ENCODE data around the gene TPSB2. TPM values are rescaled to one million over a fixed set of nuclear protein-coding genes. Genes with fewer than 3 reads are reported as not detected.

TPSB2 gene
- total and polyA plus RNA-seq, 2 experiments from 2014 or later = not detected

- Histone ChIP-seq H3K4me3 (no peak overlapping the region), H3F3A (ENCODE audit: insufficient read depth) (no peaks in the 10 kb centered on the region), H2AFZ (no peak overlapping the region), H3K4me1 (ENCODE audit: insufficient read depth) (no peaks in the 10 kb centered on the region), H3K79me2 (ENCODE audit: insufficient read depth) (no peaks in the 10 kb centered on the region), H3K27me3 (replicated peaks; ENCODE audit: insufficient read depth) (peaks cover 6% of the 10 kb centered on the region; the same call in 1 of the 2 replicates), H3K27ac (no peak overlapping the region), H3K4me2 (ENCODE audit: unreplicated experiment) (no peak overlapping the region), H4K20me1 (ENCODE audit: insufficient read depth) (no peaks in the 10 kb centered on the region), H3K9me3 (ENCODE audit: low read depth) (no peaks in the 10 kb centered on the region), H3K36me3 (ENCODE audit: low read depth) (no peaks in the 10 kb centered on the region), H3K9ac (no peak overlapping the region), H3K9me2 (ENCODE audit: insufficient read depth) (no peaks in the 10 kb centered on the region)
- in situ Hi-C loops (cut with MboI) = no loop called here
- no peak for DNase-seq
- TF ChIP-seq EZH2phosphoT487 (IDR thresholded peaks at IDR 0.05; ENCODE audit: insufficient read depth, low read depth) (no peak), EZH2 (IDR thresholded peaks at IDR 0.05; ENCODE audit: insufficient read depth, poor library complexity, severe bottlenecking) (no peak)
- 51 to 59% methylated on average over 17 to 19 of the region's 19 CpGs for whole genome bisulfite sequencing, 2 experiments (ENCODE audit: low coverage in 1 of 2, low lambda C conversion rate in 2 of 2, missing lambda C conversion rate in 2 of 2)
Measured at GRCh38 chr16:1265826-1266225, 35.8 kb upstream of the TPSB2 start.

GRCh38 chr16:1265090-1265630 lies 35.2 kb upstream of the TPSB2 start:
- Histone ChIP-seq H3K9ac (no peak overlapping the region), H2AFZ (no peak overlapping the region), H3F3A (ENCODE audit: insufficient read depth) (no peaks in the 10 kb centered on the region), H3K4me3 (no peak overlapping the region), H3K27me3 (replicated peaks; ENCODE audit: insufficient read depth) (peaks cover 11% of the 10 kb centered on the region), H3K36me3 (ENCODE audit: low read depth) (no peaks in the 10 kb centered on the region), H3K4me1 (ENCODE audit: insufficient read depth) (no peaks in the 10 kb centered on the region), H3K79me2 (ENCODE audit: insufficient read depth) (no peaks in the 10 kb centered on the region), H4K20me1 (ENCODE audit: insufficient read depth) (no peaks in the 10 kb centered on the region), H3K27ac (no peak overlapping the region), H3K4me2 (ENCODE audit: unreplicated experiment) (no peak overlapping the region), H3K9me2 (ENCODE audit: insufficient read depth) (no peaks in the 10 kb centered on the region), H3K9me3 (ENCODE audit: low read depth) (no peaks in the 10 kb centered on the region)
- no peak for DNase-seq
- WGBS, 2 experiments (ENCODE audit: low coverage in 1 of 2, low lambda C conversion rate in 2 of 2, missing lambda C conversion rate in 2 of 2) = 41 to 58% methylated on average over 9 to 13 of the region's 13 CpGs
- in situ Hi-C loops (cut with MboI) = no loop called here
- TF ChIP-seq EZH2phosphoT487 (IDR thresholded peaks at IDR 0.05; ENCODE audit: insufficient read depth, low read depth) (no peak), EZH2 (IDR thresholded peaks at IDR 0.05; ENCODE audit: insufficient read depth, poor library complexity, severe bottlenecking) (no peak)

GRCh38 chr16:1264345-1265089 lies 34.5 kb upstream of the TPSB2 start:
- H3K79me2 ChIP-seq (ENCODE audit: insufficient read depth) = no peaks in the 10 kb centered on the region
- WGBS, 2 experiments (ENCODE audit: low coverage in 1 of 2, low lambda C conversion rate in 2 of 2, missing lambda C conversion rate in 2 of 2) = 71 to 85% methylated on average over 10 to 16 of the region's 16 CpGs

GRCh38 chr16:1263591-1264344 lies 33.8 kb upstream of the TPSB2 start:
- Histone ChIP-seq H3K9ac (no peak overlapping the region), H3K9me3 (ENCODE audit: low read depth) (no peaks in the 10 kb centered on the region), H3K36me3 (ENCODE audit: low read depth) (no peaks in the 10 kb centered on the region), H3K4me2 (ENCODE audit: unreplicated experiment) (no peak overlapping the region), H3K4me3 (no peak overlapping the region), H4K20me1 (ENCODE audit: insufficient read depth) (no peaks in the 10 kb centered on the region), H3K27me3 (replicated peaks; ENCODE audit: insufficient read depth) (peaks cover 21% of the 10 kb centered on the region), H3F3A (ENCODE audit: insufficient read depth) (no peaks in the 10 kb centered on the region), H3K79me2 (ENCODE audit: insufficient read depth) (no peaks in the 10 kb centered on the region), H3K27ac (no peak overlapping the region), H3K9me2 (ENCODE audit: insufficient read depth) (no peaks in the 10 kb centered on the region), H3K4me1 (ENCODE audit: insufficient read depth) (no peaks in the 10 kb centered on the region), H2AFZ (no peak overlapping the region)
- in situ Hi-C loops (cut with MboI) = no loop called here
- no peak for TF ChIP-seq EZH2 (IDR thresholded peaks at IDR 0.05; ENCODE audit: insufficient read depth, poor library complexity, severe bottlenecking)
- no peak for TF ChIP-seq EZH2phosphoT487 (IDR thresholded peaks at IDR 0.05; ENCODE audit: insufficient read depth, low read depth)
- DNase-seq = no peak
- WGBS, 2 experiments (ENCODE audit: low coverage in 1 of 2, low lambda C conversion rate in 2 of 2, missing lambda C conversion rate in 2 of 2) = 54 to 56% methylated on average over 14 to 15 of the region's 15 CpGs

More at GRCh38 chr16:1264345-1265089, 34.5 kb upstream of the TPSB2 start:
- H3K4me1 ChIP-seq (ENCODE audit: insufficient read depth) = no peaks in the 10 kb centered on the region
- H2AFZ ChIP-seq = no peak overlapping the region
- H3K27me3 ChIP-seq (replicated peaks; ENCODE audit: insufficient read depth) = peaks cover 18% of the 10 kb centered on the region
- H3K9me3 ChIP-seq (ENCODE audit: low read depth) = no peaks in the 10 kb centered on the region
- no peaks in the 10 kb centered on the region for H3F3A ChIP-seq (ENCODE audit: insufficient read depth)
- no peak overlapping the region for H3K4me2 ChIP-seq (ENCODE audit: unreplicated experiment)
- H4K20me1 ChIP-seq (ENCODE audit: insufficient read depth) = no peaks in the 10 kb centered on the region
- no peak overlapping the region for H3K9ac ChIP-seq
- H3K9me2 ChIP-seq (ENCODE audit: insufficient read depth) = no peaks in the 10 kb centered on the region
- in situ Hi-C loops (cut with MboI) = no loop called here
- no peak overlapping the region for H3K27ac ChIP-seq
- no peaks in the 10 kb centered on the region for H3K36me3 ChIP-seq (ENCODE audit: low read depth)
- no peak for DNase-seq
- no peak overlapping the region for H3K4me3 ChIP-seq
- TF ChIP-seq EZH2 (IDR thresholded peaks at IDR 0.05; ENCODE audit: insufficient read depth, poor library complexity, severe bottlenecking) (no peak), EZH2phosphoT487 (IDR thresholded peaks at IDR 0.05; ENCODE audit: insufficient read depth, low read depth) (no peak)

Measured in GM23248 (cell line).